ENCODE measurements around the gene SYCN. TPM values are rescaled to one million over a fixed set of nuclear protein-coding genes. Genes with fewer than 3 reads are reported as not detected.

Gene SYCN
- total RNA-seq, 3 donors from 2014 or later (not counting 1 experiment from before 2014, with no cell fraction given), result not detected

DNA sequence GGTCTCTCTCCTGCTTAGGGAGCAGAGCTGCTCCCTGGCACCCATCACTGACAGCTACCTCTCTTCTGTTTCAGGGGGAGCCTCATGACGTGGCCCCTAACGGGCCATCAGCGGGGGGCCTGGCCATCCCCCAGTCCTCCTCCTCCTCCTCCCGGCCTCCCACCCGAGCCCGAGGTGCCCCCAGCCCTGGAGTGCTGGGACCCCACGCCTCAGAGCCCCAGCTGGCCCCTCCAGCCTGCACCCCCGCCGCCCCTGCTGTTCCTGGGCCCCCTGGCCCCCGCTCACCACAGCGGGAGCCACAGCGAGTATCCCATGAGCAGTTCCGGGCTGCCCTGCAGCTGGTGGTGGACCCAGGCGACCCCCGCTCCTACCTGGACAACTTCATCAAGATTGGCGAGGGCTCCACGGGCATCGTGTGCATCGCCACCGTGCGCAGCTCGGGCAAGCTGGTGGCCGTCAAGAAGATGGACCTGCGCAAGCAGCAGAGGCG lies 30.5 kb downstream of the SYCN start:
- 97% methylated on average over 25 of the region's 25 CpGs for WGBS (ENCODE audit: insufficient coverage)
- H3K36me3 Mint-ChIP-seq, result no peaks in the 10 kb centered on the region
- intact Hi-C loops (cut with micrococcal nuclease), result no loop called here
- Histone ChIP-seq H3K27me3 (ENCODE audit: control insufficient read depth, insufficient read depth, low read length) (no peaks in the 10 kb centered on the region), H3K4me3 (ENCODE audit: low read length) (no peak overlapping the region), H3K27ac (ENCODE audit: low read length) (no peak overlapping the region), H3K9me3 (ENCODE audit: control insufficient read depth, insufficient read depth, low read length) (no peaks in the 10 kb centered on the region), H3K4me1 (ENCODE audit: control insufficient read depth, insufficient read depth, low read length) (no peaks in the 10 kb centered on the region), H3K36me3 (ENCODE audit: control insufficient read depth, insufficient read depth, low read length) (peaks cover 24% of the 10 kb centered on the region)
- H3K27me3 Mint-ChIP-seq (ENCODE audit: low read depth in 2 of 2), result no peaks in the 10 kb centered on the region
- H3K4me1 Mint-ChIP-seq, result peaks cover 0 to 5% of the 10 kb centered on the region in 2 donors
- DNase-seq (no peak), ATAC-seq (no peak)
- no peak for TF ChIP-seq CTCF (IDR thresholded peaks at IDR 0.05)
- H3K4me3 Mint-ChIP-seq, result no peak overlapping the region
- H3K27ac Mint-ChIP-seq, result no peak overlapping the region
- no peaks in the 10 kb centered on the region for H3K9me3 Mint-ChIP-seq

DNA sequence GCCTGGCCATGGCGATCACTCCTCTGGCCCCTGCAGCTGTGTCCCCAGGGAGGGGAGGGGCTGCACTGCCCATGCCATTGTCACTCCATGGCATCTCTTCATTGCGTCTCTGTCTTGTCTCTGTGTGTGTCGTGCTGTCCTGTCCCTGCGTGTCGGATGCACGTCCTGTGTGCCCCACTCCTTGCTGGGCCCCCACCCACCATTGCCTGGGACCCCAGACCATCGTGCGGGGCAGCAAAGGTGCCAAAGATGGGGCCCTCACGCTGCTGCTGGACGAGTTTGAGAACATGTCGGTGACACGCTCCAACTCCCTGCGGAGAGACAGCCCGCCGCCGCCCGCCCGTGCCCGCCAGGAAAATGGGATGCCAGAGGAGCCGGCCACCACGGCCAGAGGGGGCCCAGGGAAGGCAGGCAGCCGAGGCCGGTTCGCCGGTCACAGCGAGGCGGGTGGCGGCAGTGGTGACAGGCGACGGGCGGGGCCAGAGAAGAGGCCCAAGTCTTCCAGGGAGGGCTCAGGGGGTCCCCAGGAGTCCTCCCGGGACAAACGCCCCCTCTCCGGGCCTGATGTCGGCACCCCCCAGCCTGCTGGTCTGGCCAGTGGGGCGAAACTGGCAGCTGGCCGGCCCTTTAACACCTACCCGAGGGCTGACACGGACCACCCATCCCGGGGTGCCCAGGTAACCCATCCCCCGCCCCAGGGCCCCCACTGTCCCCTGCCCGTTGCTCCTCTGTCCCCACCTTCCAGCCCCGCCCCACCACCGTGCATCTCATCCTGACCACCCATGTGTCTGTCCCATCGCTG lies 31.2 kb downstream of the SYCN start:
- intact Hi-C loops (cut with micrococcal nuclease), result no loop called here
- ATAC-seq (no peak), DNase-seq (no peak)
- no peak for TF ChIP-seq CTCF (IDR thresholded peaks at IDR 0.05)
- no peaks in the 10 kb centered on the region for H3K27me3 Mint-ChIP-seq (ENCODE audit: low read depth in 2 of 2)
- Histone ChIP-seq H3K36me3 (ENCODE audit: control insufficient read depth, insufficient read depth, low read length) (peaks cover 20% of the 10 kb centered on the region), H3K4me3 (ENCODE audit: low read length) (no peak overlapping the region), H3K27ac (ENCODE audit: low read length) (no peak overlapping the region), H3K27me3 (ENCODE audit: control insufficient read depth, insufficient read depth, low read length) (no peaks in the 10 kb centered on the region), H3K9me3 (ENCODE audit: control insufficient read depth, insufficient read depth, low read length) (no peaks in the 10 kb centered on the region), H3K4me1 (ENCODE audit: control insufficient read depth, insufficient read depth, low read length) (no peaks in the 10 kb centered on the region)
- H3K27ac Mint-ChIP-seq, result no peak overlapping the region
- peaks cover 0 to 6% of the 10 kb centered on the region in 2 donors for H3K4me1 Mint-ChIP-seq
- H3K36me3 Mint-ChIP-seq, result no peaks in the 10 kb centered on the region
- no peak overlapping the region for H3K4me3 Mint-ChIP-seq
- H3K9me3 Mint-ChIP-seq, result no peaks in the 10 kb centered on the region
- 97% methylated on average over 45 of the region's 45 CpGs for WGBS (ENCODE audit: insufficient coverage)

GRCh38 chr19:39171479-39172465 lies 32.3 kb downstream of the SYCN start:
- no peaks in the 10 kb centered on the region for H3K27me3 Mint-ChIP-seq (ENCODE audit: low read depth in 2 of 2)
- H3K36me3 ChIP-seq (ENCODE audit: control insufficient read depth, insufficient read depth, low read length), result peaks cover 12% of the 10 kb centered on the region
- H3K4me3 ChIP-seq (ENCODE audit: low read length), result no peak overlapping the region
- no peaks in the 10 kb centered on the region for H3K27me3 ChIP-seq (ENCODE audit: control insufficient read depth, insufficient read depth, low read length)
- WGBS (ENCODE audit: insufficient coverage), result 86% methylated on average over 27 of the region's 27 CpGs
- no peak for TF ChIP-seq CTCF (IDR thresholded peaks at IDR 0.05)
- H3K27ac Mint-ChIP-seq, result no peak overlapping the region
- ATAC-seq (no peak), DNase-seq (no peak)
- no peaks in the 10 kb centered on the region for H3K9me3 ChIP-seq (ENCODE audit: control insufficient read depth, insufficient read depth, low read length)
- no peaks in the 10 kb centered on the region for H3K9me3 Mint-ChIP-seq
- no peaks in the 10 kb centered on the region for H3K4me1 ChIP-seq (ENCODE audit: control insufficient read depth, insufficient read depth, low read length)
- intact Hi-C loops (cut with micrococcal nuclease), result no loop called here
- no peak overlapping the region for H3K4me3 Mint-ChIP-seq
- no peaks in the 10 kb centered on the region for H3K36me3 Mint-ChIP-seq
- H3K4me1 Mint-ChIP-seq, result peaks cover 0 to 6% of the 10 kb centered on the region in 2 donors
- H3K27ac ChIP-seq (ENCODE audit: low read length), result no peak overlapping the region

Data from natural killer cell (primary cell).